Activated CD8-positive, alpha-beta T cell treated with anti-CD3 and anti-CD28 coated beads, Interleukin-2, amount 10 ng/mL, durations not matched to agents 7 days and 5 days (primary cell): ENCODE results near the gene RPS6KA5. TPM values are rescaled to one million over a fixed set of nuclear protein-coding genes. Genes with fewer than 3 reads are reported as not detected.
"Not testable (repeated sequence)": the region's sequence is repeated elsewhere in the genome, so short reads cannot be mapped to it uniquely, and the experiment has no call there.

Source experiments
- ATAC-seq: fragments of 150-1000 bp; cut with Tn5 transposase; one replicate; pipeline ENCODE4 v1.10.0; 2021; ENCODE audit warnings: moderate library complexity
- CTCF ChIA-PET: fragments of 350-600 bp; sonication (Branson Sonifier 250); formaldehyde crosslinking; loops from one replicate; lab custom pipeline; 2021; ENCODE audit warnings: antibody characterized with exemption; lab: Charles Lee
- POLR2A ChIA-PET: fragments of 350-600 bp; sonication (Branson Sonifier 250); formaldehyde crosslinking; loops from one replicate; lab custom pipeline; 2021; ENCODE audit warnings: antibody characterized with exemption; lab: Charles Lee
- DNase-seq: peaks from one replicate; pipeline ENCODE4 v3.0.0-alpha.2; 2020
- H3K27ac Mint-ChIP-seq: one replicate; pipeline ENCODE4 v1.8.0; 2021; ENCODE audit warnings: mild to moderate bottlenecking, mixed read lengths
- H3K27me3 Mint-ChIP-seq: one replicate; pipeline ENCODE4 v1.8.0; 2021; ENCODE audit warnings: low read depth, mixed read lengths
- H3K36me3 Mint-ChIP-seq: one replicate; pipeline ENCODE4 v1.8.0; 2021; ENCODE audit warnings: low read depth, mixed read lengths
- H3K4me1 Mint-ChIP-seq: one replicate; pipeline ENCODE4 v1.8.0; 2021; ENCODE audit warnings: low read depth, mixed read lengths
- H3K4me3 Mint-ChIP-seq: one replicate; pipeline ENCODE4 v1.8.0; 2021; ENCODE audit warnings: mild to moderate bottlenecking, mixed read lengths
- H3K9me3 Mint-ChIP-seq: one replicate; pipeline ENCODE4 v1.8.0; 2022; ENCODE audit warnings: mixed read lengths; ENCODE audit not compliant: insufficient read depth
- total RNA-seq, 2 experiments: library from RNA; stranded (reverse); gene quantifications; one replicate each; pipeline ENCODE4 v1.2.3, GENCODE V29; 2021

RPS6KA5 gene
- total RNA-seq, 2 experiments from 2014 or later: 50.8 to 53.1 TPM

GRCh38 chr14:90870950-90871604 lies 189.4 kb downstream of the RPS6KA5 start:
- no peaks in the 10 kb centered on the region for H3K27me3 Mint-ChIP-seq
- ChIA-PET CTCF (no interaction called here), POLR2A (no interaction called here)
- H3K9me3 Mint-ChIP-seq: no peaks in the 10 kb centered on the region
- H3K4me3 Mint-ChIP-seq: no peak overlapping the region
- no peak for DNase-seq
- H3K27ac Mint-ChIP-seq: no peak overlapping the region
- peaks cover 11% of the 10 kb centered on the region for H3K4me1 Mint-ChIP-seq
- peaks cover 47% of the 10 kb centered on the region for H3K36me3 Mint-ChIP-seq
- no peak for ATAC-seq

GRCh38 chr14:90867501-90867900 lies 192.9 kb downstream of the RPS6KA5 start:
- Mint-ChIP-seq H3K4me1 (peaks cover 11% of the 10 kb centered on the region), H3K27ac (no peak overlapping the region), H3K4me3 (no peak overlapping the region), H3K27me3 (no peaks in the 10 kb centered on the region), H3K9me3 (no peaks in the 10 kb centered on the region), H3K36me3 (peaks cover 46% of the 10 kb centered on the region)
- ChIA-PET POLR2A (no interaction called here), CTCF (no interaction called here)
- ATAC-seq: no peak
- no peak for DNase-seq

DNA sequence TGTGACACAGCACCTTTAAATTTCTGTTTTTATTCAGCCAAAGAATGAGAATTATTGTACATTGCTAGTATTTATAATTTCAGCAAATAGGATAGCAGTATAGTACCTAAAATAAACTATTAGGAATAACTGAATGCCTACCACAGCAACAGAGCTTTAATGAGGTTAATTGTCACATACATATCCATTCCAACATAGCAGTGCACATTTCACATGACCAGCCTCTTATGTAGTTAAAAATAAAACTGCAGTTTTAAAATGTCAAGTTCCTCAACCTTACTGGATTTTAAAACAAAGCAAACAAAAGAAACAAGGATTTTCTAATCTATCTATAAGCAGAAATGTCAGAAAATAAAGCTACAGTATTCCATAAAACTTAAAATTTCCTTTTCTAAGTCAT lies 193.6 kb downstream of the RPS6KA5 start:
- CTCF ChIA-PET: interaction anchor here (0.9 to 1.3 kb wide), 2 partner anchors 13 to 307 kb away, joined by 3 read pairs; no protein-coding TSS in a partner anchor
- Mint-ChIP-seq H3K27ac (no peak overlapping the region), H3K4me1 (peaks cover 5% of the 10 kb centered on the region), H3K27me3 (no peaks in the 10 kb centered on the region), H3K36me3 (peaks cover 43% of the 10 kb centered on the region), H3K4me3 (no peak overlapping the region), H3K9me3 (no peaks in the 10 kb centered on the region)
- POLR2A ChIA-PET: no interaction called here
- ATAC-seq: no peak
- no peak for DNase-seq

DNA sequence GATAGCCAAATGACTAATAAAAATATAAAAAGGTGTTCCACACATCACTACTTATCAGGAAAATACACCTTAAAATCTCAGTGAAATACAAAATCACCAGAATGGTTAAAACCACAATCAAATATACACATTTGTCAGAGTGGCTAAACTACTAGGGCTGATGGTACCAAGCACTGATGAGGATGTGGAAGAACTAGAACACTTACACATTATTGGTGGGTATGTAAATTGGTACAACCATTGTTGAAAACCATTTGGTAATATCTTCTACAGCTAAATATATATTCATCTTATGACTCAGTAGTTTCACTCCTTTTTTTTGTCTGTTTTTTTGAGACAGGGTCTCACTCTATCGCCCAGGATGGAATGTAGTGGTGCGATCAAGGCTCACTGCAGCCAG lies 195.7 kb downstream of the RPS6KA5 start:
- Mint-ChIP-seq H3K27me3 (no peaks in the 10 kb centered on the region), H3K27ac (no peak overlapping the region), H3K36me3 (peaks cover 32% of the 10 kb centered on the region), H3K4me3 (no peak overlapping the region), H3K9me3 (no peaks in the 10 kb centered on the region), H3K4me1 (no peaks in the 10 kb centered on the region)
- CTCF ChIA-PET: interaction anchor here (0.7 to 1.8 kb wide), 2 partner anchors 22 to 38 kb away, joined by 3 to 10 read pairs; no protein-coding TSS in a partner anchor
- ATAC-seq: no peak
- POLR2A ChIA-PET: no interaction called here
- DNase-seq: no peak

DNA sequence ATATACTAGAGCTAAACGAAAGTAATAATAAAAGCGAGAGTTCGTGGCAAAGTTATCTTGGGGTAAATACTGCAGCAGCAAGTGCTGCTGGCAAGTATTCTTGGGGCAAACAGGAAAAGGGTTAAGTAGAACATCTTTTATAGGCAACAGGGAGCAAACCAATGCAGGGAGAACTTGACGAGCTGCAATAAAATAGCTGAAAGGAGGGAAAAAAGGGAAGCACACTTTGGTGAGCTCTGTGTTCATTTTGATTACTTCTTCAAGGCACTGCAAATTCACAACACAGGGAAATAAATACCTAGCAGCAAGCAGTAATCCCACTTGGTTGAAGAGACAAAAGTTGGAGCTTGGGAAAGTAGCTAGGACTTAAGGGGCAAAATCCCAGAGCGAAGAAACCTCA lies 201.9 kb downstream of the RPS6KA5 start:
- ChIA-PET CTCF (interaction anchor here (0.9 to 1.0 kb wide), 3 partner anchors 33 to 315 kb away, joined by 3 read pairs; no protein-coding TSS in a partner anchor), POLR2A (interaction anchor here (1.0 kb wide), 1 partner anchor 14 kb away, joined by 3 read pairs; no protein-coding TSS in a partner anchor)
- DNase-seq (no peak), ATAC-seq (no peak)
- H3K4me1 Mint-ChIP-seq: peaks cover 3% of the 10 kb centered on the region
- H3K36me3 Mint-ChIP-seq: peaks cover 15% of the 10 kb centered on the region
- H3K27me3 Mint-ChIP-seq: no peaks in the 10 kb centered on the region
- no peak overlapping the region for H3K4me3 Mint-ChIP-seq
- H3K27ac Mint-ChIP-seq: no peak overlapping the region
- H3K9me3 Mint-ChIP-seq: no peaks in the 10 kb centered on the region

DNA sequence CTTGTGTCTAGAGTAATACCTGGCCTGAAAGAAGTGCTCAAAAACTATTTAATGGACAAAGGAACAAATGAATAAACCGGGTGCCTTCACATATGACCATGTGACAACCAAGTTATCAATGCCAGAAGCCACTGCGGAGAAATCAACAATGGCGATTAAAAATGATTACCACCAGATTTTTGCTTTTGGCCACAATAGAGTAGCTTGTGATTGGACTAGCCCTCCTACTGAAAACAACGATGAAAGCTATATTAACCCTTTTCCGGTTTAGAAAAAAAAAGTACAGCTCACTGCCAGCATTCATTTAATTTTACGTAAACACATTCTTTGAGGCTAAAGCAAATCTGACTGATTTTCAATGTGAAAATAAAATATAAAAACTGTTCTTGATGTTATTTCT lies 202.6 kb downstream of the RPS6KA5 start:
- Mint-ChIP-seq H3K4me1 (peaks cover 3% of the 10 kb centered on the region), H3K27ac (no peak overlapping the region), H3K9me3 (no peaks in the 10 kb centered on the region), H3K4me3 (no peak overlapping the region), H3K36me3 (peaks cover 15% of the 10 kb centered on the region), H3K27me3 (no peaks in the 10 kb centered on the region)
- ChIA-PET CTCF (interaction anchor here (1.0 kb wide), 2 partner anchors 32 to 315 kb away, joined by 3 read pairs; no protein-coding TSS in a partner anchor), POLR2A (interaction anchor here (0.5 to 1.0 kb wide), 2 partner anchors 13 to 24 kb away, joined by 3 read pairs; no protein-coding TSS in a partner anchor)
- ATAC-seq (no peak), DNase-seq (no peak)

- DNase-seq, ATAC-seq, POLR2A ChIA-PET, H3K36me3 Mint-ChIP-seq, H3K4me3 Mint-ChIP-seq, CTCF ChIA-PET, H3K27ac Mint-ChIP-seq, H3K9me3 Mint-ChIP-seq, H3K27me3 Mint-ChIP-seq, H3K4me1 Mint-ChIP-seq: not testable (repeated sequence)
Observed at GRCh38 chr14:90856115-90856514, 204.3 kb downstream of the RPS6KA5 start.

DNA sequence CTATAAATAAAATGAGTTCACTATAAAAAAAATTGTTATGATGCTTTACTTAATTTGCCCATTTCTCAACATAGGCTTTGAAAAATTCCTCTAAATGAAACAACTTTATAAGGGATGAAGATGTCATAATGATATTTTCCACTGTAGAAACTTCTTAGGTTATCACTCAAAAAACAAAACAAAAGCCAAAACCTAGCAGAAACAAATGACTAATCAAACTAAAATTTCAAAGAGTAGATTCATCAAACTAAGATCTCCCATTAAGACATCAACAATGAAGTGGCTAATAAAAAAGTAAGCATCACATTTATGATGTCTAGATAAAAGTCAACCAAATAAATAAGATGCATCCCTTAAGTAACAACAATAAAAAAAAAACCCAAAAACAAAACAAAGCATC lies 207.3 kb downstream of the RPS6KA5 start:
- ChIA-PET POLR2A (no interaction called here), CTCF (no interaction called here)
- Mint-ChIP-seq H3K36me3 (peaks cover 2% of the 10 kb centered on the region), H3K27me3 (no peaks in the 10 kb centered on the region), H3K9me3 (no peaks in the 10 kb centered on the region), H3K4me1 (no peaks in the 10 kb centered on the region), H3K4me3 (no peak overlapping the region), H3K27ac (no peak overlapping the region)
- DNase-seq (no peak), ATAC-seq (no peak)

DNA sequence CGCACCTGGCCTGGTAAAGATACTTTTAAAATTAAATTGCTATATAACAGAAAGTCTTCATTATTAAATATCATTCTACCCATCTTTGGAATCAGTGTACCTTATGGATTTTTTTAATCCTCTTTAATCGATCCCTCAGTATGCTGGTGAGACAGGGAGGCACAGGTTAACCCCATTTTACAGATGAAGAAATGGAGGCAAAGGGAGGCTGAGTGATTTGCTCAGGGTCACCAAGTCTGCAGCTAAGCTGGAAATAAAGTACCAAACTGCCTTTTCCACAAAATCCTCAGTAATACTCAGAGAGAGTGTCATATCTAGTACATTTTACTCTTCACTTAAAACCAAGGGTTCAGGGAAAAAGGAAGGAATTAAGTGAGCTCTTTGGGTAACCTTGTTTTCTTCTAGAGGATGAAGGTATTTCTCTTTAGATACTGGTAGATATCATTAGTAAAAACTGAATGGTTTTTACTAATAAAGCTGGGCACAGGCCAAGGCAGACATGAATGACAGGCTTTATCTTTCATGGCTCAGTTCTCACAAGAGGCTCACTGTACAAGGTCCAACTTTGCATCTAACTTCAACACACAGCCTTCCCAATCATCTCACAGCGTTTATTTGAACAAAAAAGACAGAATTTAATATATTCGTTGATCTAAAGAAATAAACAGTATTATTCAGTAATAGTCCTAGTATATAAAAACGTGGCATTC lies 209.0 kb downstream of the RPS6KA5 start:
- no peaks in the 10 kb centered on the region for H3K27me3 Mint-ChIP-seq
- H3K36me3 Mint-ChIP-seq: peaks cover 6% of the 10 kb centered on the region
- ATAC-seq: no peak
- no peak overlapping the region for H3K27ac Mint-ChIP-seq
- ChIA-PET POLR2A (no interaction called here), CTCF (no interaction called here)
- no peaks in the 10 kb centered on the region for H3K4me1 Mint-ChIP-seq
- H3K4me3 Mint-ChIP-seq: no peak overlapping the region
- DNase-seq: no peak
- H3K9me3 Mint-ChIP-seq: no peaks in the 10 kb centered on the region

DNA sequence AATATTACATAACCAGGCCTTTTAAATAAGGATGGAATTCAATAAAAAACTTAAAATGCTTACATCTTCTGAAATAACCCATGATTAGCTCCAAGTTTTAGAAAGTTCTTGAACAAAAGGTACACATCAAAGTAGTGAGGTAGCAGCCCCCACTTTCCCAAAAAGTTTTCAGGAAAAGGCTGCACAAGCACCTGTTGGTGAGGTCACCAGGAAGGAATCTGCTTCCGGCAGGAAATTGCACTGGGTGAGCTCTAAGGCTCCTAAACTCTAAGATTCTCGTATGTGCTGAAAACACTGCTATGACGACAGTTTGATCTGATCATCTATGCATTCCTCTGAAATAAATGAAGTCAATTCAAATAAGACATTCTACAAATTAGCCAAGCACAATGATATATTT lies 210.0 kb downstream of the RPS6KA5 start:
- Mint-ChIP-seq H3K27me3 (no peaks in the 10 kb centered on the region), H3K36me3 (peaks cover 6% of the 10 kb centered on the region), H3K9me3 (no peaks in the 10 kb centered on the region), H3K27ac (no peak overlapping the region), H3K4me3 (no peak overlapping the region), H3K4me1 (no peaks in the 10 kb centered on the region)
- ChIA-PET CTCF (no interaction called here), POLR2A (no interaction called here)
- no peak for ATAC-seq
- DNase-seq: no peak

DNA sequence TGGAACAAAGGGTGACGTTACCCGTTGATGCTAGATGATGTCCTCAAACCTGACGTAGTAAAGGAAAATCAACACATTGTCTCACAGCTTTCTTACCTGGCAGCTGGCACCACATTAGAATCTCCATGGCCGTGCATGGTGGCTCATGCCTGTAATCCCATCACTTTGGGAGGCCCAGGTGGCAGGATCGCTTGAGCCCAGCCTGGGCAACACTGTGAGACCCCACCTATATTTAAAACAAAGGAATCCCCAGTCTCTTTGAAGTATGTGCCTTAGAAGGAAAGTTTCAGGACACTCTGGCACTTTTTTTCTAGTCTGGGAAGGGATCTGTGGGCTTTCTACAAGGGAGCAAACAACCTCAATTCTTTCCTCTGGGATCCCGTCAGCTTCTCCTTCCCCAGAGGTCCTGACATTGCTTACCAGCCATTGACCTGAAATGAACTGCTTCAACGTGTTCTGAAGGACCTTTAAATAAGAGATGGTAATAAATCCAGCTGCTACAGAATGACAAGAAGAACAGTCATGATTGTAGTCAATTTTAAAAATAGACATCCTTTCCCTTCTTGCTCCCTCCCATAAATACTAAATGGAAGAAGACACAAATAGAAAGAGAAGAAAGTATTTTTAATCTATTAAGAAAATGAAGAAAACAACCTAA lies 210.5 kb downstream of the RPS6KA5 start:
- ChIA-PET POLR2A (no interaction called here), CTCF (no interaction called here)
- no peaks in the 10 kb centered on the region for H3K9me3 Mint-ChIP-seq
- H3K4me1 Mint-ChIP-seq: no peaks in the 10 kb centered on the region
- H3K27me3 Mint-ChIP-seq: no peaks in the 10 kb centered on the region
- H3K36me3 Mint-ChIP-seq: peaks cover 6% of the 10 kb centered on the region
- DNase-seq (no peak), ATAC-seq (no peak)
- H3K27ac Mint-ChIP-seq: no peak overlapping the region
- H3K4me3 Mint-ChIP-seq: no peak overlapping the region
